Trophoblast cell (in vitro differentiated cells and primary cell): ENCODE measurements around the gene LIPM.

Experiments
- DNase-seq, 2 donors: peaks; one replicate each; pipeline ENCODE4 v3.0.0-alpha.2; 2016
- H2AFZ ChIP-seq: 2 replicates; pipeline ENCODE4 v1.6.1; 2013; ENCODE audit warnings: low read length, moderate library complexity, mild to moderate bottlenecking; ENCODE audit not compliant: insufficient read depth, poor library complexity
- H2AK5ac ChIP-seq: 2 replicates; pipeline ENCODE4 v1.6.1; 2013; ENCODE audit warnings: mild to moderate bottlenecking, low read length
- H2BK120ac ChIP-seq: 2 replicates; pipeline ENCODE4 v1.6.1; 2013; ENCODE audit warnings: low read length, mild to moderate bottlenecking, moderate library complexity; ENCODE audit not compliant: insufficient read depth, poor library complexity
- H2BK12ac ChIP-seq: 2 replicates; pipeline ENCODE4 v1.6.1; 2013; ENCODE audit warnings: mild to moderate bottlenecking, low read length, moderate library complexity
- H2BK5ac ChIP-seq: 2 replicates; pipeline ENCODE4 v1.6.1; 2013; ENCODE audit warnings: low read length, low read depth, moderate library complexity, mild to moderate bottlenecking; ENCODE audit not compliant: poor library complexity
- H3K14ac ChIP-seq: 2 replicates; pipeline ENCODE4 v1.6.1; 2013; ENCODE audit warnings: mild to moderate bottlenecking, low read length
- H3K18ac ChIP-seq: 2 replicates; pipeline ENCODE4 v1.6.1; 2013; ENCODE audit warnings: mild to moderate bottlenecking, low read length
- H3K23ac ChIP-seq: 2 replicates; pipeline ENCODE4 v1.6.1; 2013; ENCODE audit warnings: low read length
- H3K27ac ChIP-seq: 2 replicates; pipeline ENCODE4 v1.5.1; 2013; ENCODE audit warnings: low read depth, mild to moderate bottlenecking, inconsistent platforms, low read length, moderate library complexity
- H3K27me3 ChIP-seq: 2 replicates; pipeline ENCODE4 v1.6.1; 2013; ENCODE audit warnings: inconsistent platforms, mild to moderate bottlenecking, low read length, moderate library complexity; ENCODE audit not compliant: insufficient read depth
- H3K36me3 ChIP-seq, 2 experiments: 1 replicate in 1 of 2; 2 replicates in 1 of 2; pipeline ENCODE4 v1.6.1; 2013; ENCODE audit warnings: low read length in 2 of 2, mild to moderate bottlenecking in 2 of 2, moderate library complexity in 1 of 2; ENCODE audit not compliant: insufficient read depth in 2 of 2, control insufficient read depth in 1 of 2
- H3K4ac ChIP-seq: 2 replicates; pipeline ENCODE4 v1.6.1; 2013; ENCODE audit warnings: low read depth, mild to moderate bottlenecking, low read length, moderate library complexity
- H3K4me1 ChIP-seq, 2 experiments: 1 replicate in 1 of 2; 2 replicates in 1 of 2; pipeline ENCODE4 v1.6.1; 2013; ENCODE audit warnings: low read length in 2 of 2, mild to moderate bottlenecking in 2 of 2, moderate library complexity in 1 of 2; ENCODE audit not compliant: insufficient read depth in 2 of 2, control insufficient read depth in 1 of 2
- H3K4me2 ChIP-seq: 2 replicates; pipeline ENCODE4 v1.6.1; 2013; ENCODE audit warnings: inconsistent platforms, mild to moderate bottlenecking, low read length, moderate library complexity
- H3K4me3 ChIP-seq: 2 replicates; pipeline ENCODE4 v1.5.1; 2013; ENCODE audit warnings: mild to moderate bottlenecking, low read depth, low read length, inconsistent platforms
- H3K79me1 ChIP-seq: one replicate; pipeline ENCODE4 v1.6.1; 2013; ENCODE audit warnings: low read length
- H3K79me2 ChIP-seq: 2 replicates; pipeline ENCODE4 v1.6.1; 2013; ENCODE audit warnings: low read length, mild to moderate bottlenecking; ENCODE audit not compliant: control insufficient read depth, insufficient read depth, poor library complexity
- H3K9ac ChIP-seq: 2 replicates; pipeline ENCODE4 v1.6.1; 2013; ENCODE audit warnings: mild to moderate bottlenecking, low read length
- H3K9me3 ChIP-seq: 2 replicates; pipeline ENCODE4 v1.6.1; 2013; ENCODE audit warnings: low read depth, mild to moderate bottlenecking, control low read depth, inconsistent platforms, low read length; ENCODE audit not compliant: insufficient read depth
- H4K12ac ChIP-seq: 2 replicates; pipeline ENCODE4 v1.6.1; 2013; ENCODE audit warnings: low read depth, mild to moderate bottlenecking, low read length, moderate library complexity
- H4K8ac ChIP-seq: 2 replicates; pipeline ENCODE4 v1.6.1; 2013; ENCODE audit warnings: low read depth, mild to moderate bottlenecking, low read length, moderate library complexity
- H4K91ac ChIP-seq: one replicate; pipeline ENCODE4 v1.6.1; 2013; ENCODE audit warnings: low read depth, mild to moderate bottlenecking, low read length, moderate library complexity
- WGBS: extraction: QIAGEN DNeasy Blood & Tissue Kit; methylation state at CpG from one replicate; pipeline ENCODE4 v1.1.7; 2013; ENCODE audit warnings: missing lambda C conversion rate; ENCODE audit not compliant: insufficient read length, insufficient coverage; ENCODE audit errors: extremely low coverage; 5-methylcytosine and 5-hydroxymethylcytosine counted together

LIPM gene

GRCh38 chr10:88828310-88828709 lies 25.8 kb downstream of the LIPM start:
- H4K12ac ChIP-seq = no peak overlapping the region
- no peak overlapping the region for H3K27ac ChIP-seq
- no peaks in the 10 kb centered on the region for H3K79me1 ChIP-seq
- WGBS = no CpG with 5 or more reads among the region's 1 CpG
- H3K4me2 ChIP-seq = no peak overlapping the region
- no peak for DNase-seq
- H3K79me2 ChIP-seq = no peaks in the 10 kb centered on the region
- no peak overlapping the region for H2AFZ ChIP-seq
- H3K9ac ChIP-seq = no peak overlapping the region
- no peaks in the 10 kb centered on the region for H3K36me3 ChIP-seq
- H2AK5ac ChIP-seq = no peak overlapping the region
- H3K4me3 ChIP-seq = no peak overlapping the region
- H2BK5ac ChIP-seq = no peak overlapping the region
- H3K4me1 ChIP-seq = no peaks in the 10 kb centered on the region
- no peak overlapping the region for H4K8ac ChIP-seq
- no peak overlapping the region for H3K18ac ChIP-seq
- H2BK120ac ChIP-seq = no peak overlapping the region
- no peak overlapping the region for H3K14ac ChIP-seq
- no peak overlapping the region for H2BK12ac ChIP-seq
- no peak overlapping the region for H4K91ac ChIP-seq
- no peaks in the 10 kb centered on the region for H3K9me3 ChIP-seq
- H3K23ac ChIP-seq = no peak overlapping the region
- no peaks in the 10 kb centered on the region for H3K27me3 ChIP-seq
- no peak overlapping the region for H3K4ac ChIP-seq

- Histone ChIP-seq H3K18ac (no peak overlapping the region), H3K4me1 (no peaks in the 10 kb centered on the region), H3K79me2 (no peaks in the 10 kb centered on the region), H3K79me1 (no peaks in the 10 kb centered on the region), H3K27me3 (no peaks in the 10 kb centered on the region), H4K12ac (no peak overlapping the region), H3K23ac (no peak overlapping the region), H3K36me3 (no peaks in the 10 kb centered on the region), H2BK5ac (no peak overlapping the region), H3K14ac (no peak overlapping the region), H3K4ac (no peak overlapping the region), H3K4me2 (no peak overlapping the region), H2AK5ac (no peak overlapping the region), H2AFZ (no peak overlapping the region), H3K4me3 (no peak overlapping the region), H2BK12ac (no peak overlapping the region), H4K91ac (no peak overlapping the region), H3K9ac (no peak overlapping the region), H2BK120ac (no peak overlapping the region), H4K8ac (no peak overlapping the region), H3K27ac (no peak overlapping the region), H3K9me3 (no peaks in the 10 kb centered on the region)
- no CpG with 5 or more reads among the region's 9 CpGs for WGBS
- DNase-seq = no peak
Observed at GRCh38 chr10:88830643-88831268, 28.2 kb downstream of the LIPM start.

- no peak overlapping the region for H2AK5ac ChIP-seq
- no peak overlapping the region for H3K14ac ChIP-seq
- no peak overlapping the region for H3K9ac ChIP-seq
- WGBS = no CpG with 5 or more reads among the region's 8 CpGs
- H3K4ac ChIP-seq = no peak overlapping the region
- no peak overlapping the region for H3K23ac ChIP-seq
- H2BK12ac ChIP-seq = no peak overlapping the region
- no peaks in the 10 kb centered on the region for H3K4me1 ChIP-seq
- H4K91ac ChIP-seq = no peak overlapping the region
- H2BK120ac ChIP-seq = no peak overlapping the region
- H3K79me2 ChIP-seq = no peaks in the 10 kb centered on the region
- H3K27ac ChIP-seq = no peak overlapping the region
- no peaks in the 10 kb centered on the region for H3K79me1 ChIP-seq
- no peaks in the 10 kb centered on the region for H3K9me3 ChIP-seq
- no peak overlapping the region for H3K4me2 ChIP-seq
- H3K36me3 ChIP-seq = no peaks in the 10 kb centered on the region
- no peaks in the 10 kb centered on the region for H3K27me3 ChIP-seq
- no peak for DNase-seq
- H3K18ac ChIP-seq = no peak overlapping the region
- no peak overlapping the region for H2AFZ ChIP-seq
- H4K8ac ChIP-seq = no peak overlapping the region
- H4K12ac ChIP-seq = no peak overlapping the region
- no peak overlapping the region for H3K4me3 ChIP-seq
- H2BK5ac ChIP-seq = no peak overlapping the region
Observed at GRCh38 chr10:88831709-88832108, 29.2 kb downstream of the LIPM start.

GRCh38 chr10:88832376-88832775 lies 29.8 kb downstream of the LIPM start:
- Histone ChIP-seq H3K79me1 (no peaks in the 10 kb centered on the region), H2AK5ac (no peak overlapping the region), H3K9ac (no peak overlapping the region), H3K14ac (no peak overlapping the region), H3K4me2 (no peak overlapping the region), H2BK5ac (no peak overlapping the region), H4K12ac (no peak overlapping the region), H3K4me3 (no peak overlapping the region), H3K27ac (no peak overlapping the region), H3K79me2 (no peaks in the 10 kb centered on the region), H3K4ac (no peak overlapping the region), H3K27me3 (no peaks in the 10 kb centered on the region), H3K4me1 (no peaks in the 10 kb centered on the region), H3K36me3 (no peaks in the 10 kb centered on the region), H4K91ac (no peak overlapping the region), H3K23ac (no peak overlapping the region), H3K18ac (no peak overlapping the region), H4K8ac (no peak overlapping the region), H2BK120ac (no peak overlapping the region), H3K9me3 (no peaks in the 10 kb centered on the region), H2BK12ac (no peak overlapping the region), H2AFZ (no peak overlapping the region)
- peak; percentile 5 to 60 for DNase-seq
